SK-N-SH (cell line): Measurements from ENCODE around the gene PMEPA1. TPM values are rescaled to one million over a fixed set of nuclear protein-coding genes. Genes with fewer than 3 reads are reported as not detected.

Source experiments
- CTCF ChIA-PET: fragments of 300-600, 350-600 bp; formaldehyde crosslinking; extraction: SDS; loops from one replicate; lab custom pipeline; 2021; lab: Yijun Ruan, JAX
- POLR2A ChIA-PET: fragments of 350-600 bp; sonication (Branson Sonifier 250); formaldehyde crosslinking; extraction: SDS; loops from one replicate; lab custom pipeline; 2020; ENCODE audit warnings: antibody characterized with exemption, inconsistent platforms; lab: Yijun Ruan, JAX
- DNase-seq: peaks from one replicate; pipeline ENCODE4 v3.0.0; 2012
- H2AFZ ChIP-seq: fragments of 200-600 bp; sonication (generic); 2 replicates; pipeline ENCODE4 v1.8.1; 2016; ENCODE audit warnings: antibody characterized with exemption, mild to moderate bottlenecking, low read depth
- H3F3A ChIP-seq: fragments of 200-600 bp; sonication (generic); replicated peaks from 2 replicates; pipeline ENCODE3; 2016; ENCODE audit warnings: antibody characterized with exemption, mild to moderate bottlenecking; ENCODE audit not compliant: insufficient read depth
- H3K27ac ChIP-seq, 2 experiments: fragments of 200-500 bp in 1 of 2; fragments of 200-600 bp in 1 of 2; sonication (Bioruptor generic) in 1 of 2; sonication (generic), shearing (Covaris generic) in 1 of 2; 2 replicates each; pipeline versions ENCODE4 v1.5.1 to v1.6.1; 2014 to 2016; ENCODE audit warnings: low read depth in 2 of 2, inconsistent platforms in 1 of 2, low read length in 1 of 2, mild to moderate bottlenecking in 1 of 2, mixed read lengths in 1 of 2
- H3K27me3 ChIP-seq: fragments of 200-600 bp; sonication (generic), shearing (Covaris generic); 2 replicates; pipeline ENCODE4 v1.6.1; 2016; ENCODE audit warnings: mixed run types; ENCODE audit not compliant: insufficient read depth
- H3K36me3 ChIP-seq, 2 experiments: fragments of 200-500 bp in 1 of 2; fragments of 200-600 bp in 1 of 2; sonication (Bioruptor generic) in 1 of 2; sonication (generic) in 1 of 2; replicated peaks in 1 of 2; 2 replicates each; pipeline versions ENCODE3 to v1.5.1; 2014 to 2016; ENCODE audit warnings: low read length in 1 of 2, mild to moderate bottlenecking in 1 of 2; ENCODE audit not compliant: insufficient read depth in 2 of 2, control insufficient read depth in 1 of 2
- H3K4me1 ChIP-seq, 2 experiments: fragments of 200-500 bp in 1 of 2; fragments of 200-600 bp in 1 of 2; sonication (Bioruptor generic) in 1 of 2; sonication (generic), shearing (Covaris generic) in 1 of 2; 2 replicates each; pipeline versions ENCODE4 v1.5.1 to v1.6.1; 2014 to 2016; ENCODE audit warnings: low read depth in 1 of 2, low read length in 1 of 2, mixed run types in 1 of 2; ENCODE audit not compliant: insufficient read depth in 2 of 2, control insufficient read depth in 1 of 2
- H3K4me2 ChIP-seq: fragments of 200-600 bp; sonication (generic), shearing (Covaris generic); 2 replicates; pipeline ENCODE4 v1.6.1; 2017; ENCODE audit warnings: mixed run types
- H3K4me3 ChIP-seq, 2 experiments: fragments of 200-500 bp in 1 of 2; fragments of 200-600 bp in 1 of 2; sonication (Bioruptor generic) in 1 of 2; sonication (generic), shearing (Covaris generic) in 1 of 2; 2 replicates each; pipeline versions ENCODE4 v1.5.1 to v1.8.1; 2014 to 2016; ENCODE audit warnings: low read depth in 2 of 2, inconsistent platforms in 1 of 2, low read length in 1 of 2, mild to moderate bottlenecking in 1 of 2, mixed read lengths in 1 of 2, moderate library complexity in 1 of 2
- H3K79me2 ChIP-seq: fragments of 200-600 bp; sonication (generic); 2 replicates; pipeline ENCODE4 v1.8.1; 2017; ENCODE audit warnings: mild to moderate bottlenecking; ENCODE audit not compliant: insufficient read depth
- H3K9ac ChIP-seq: fragments of 200-600 bp; sonication (generic); 2 replicates; pipeline ENCODE4 v1.6.1; 2017; ENCODE audit warnings: mixed run types
- H3K9me2 ChIP-seq: fragments of 200-600 bp; sonication (generic); 2 replicates; pipeline ENCODE4 v1.6.1; 2017; ENCODE audit warnings: mixed run types
- H3K9me3 ChIP-seq: fragments of 200-600 bp; sonication (generic); 2 replicates; pipeline ENCODE4 v1.6.1; 2017; ENCODE audit warnings: mixed run types, mild to moderate bottlenecking, moderate library complexity
- H4K20me1 ChIP-seq: fragments of 200-600 bp; sonication (generic); 2 replicates; pipeline ENCODE4 v1.6.1; 2017; ENCODE audit warnings: mild to moderate bottlenecking, mixed run types; ENCODE audit not compliant: insufficient read depth
- ELF1 ChIP-seq: IDR thresholded peaks from 2 replicates; pipeline ENCODE4 v1.4.0; 2012
- EP300 ChIP-seq, 2 experiments: IDR thresholded peaks; 2 replicates each; pipeline versions ENCODE4 v1.4.0 to v1.6.1; 2012; ENCODE audit warnings: borderline replicate concordance in 1 of 2, low read depth in 1 of 2, low read length in 1 of 2
- EZH2phosphoT487 ChIP-seq: fragments of 200-600 bp; sonication (generic); IDR thresholded peaks from 2 replicates; pipeline ENCODE4 v1.6.1; 2017; ENCODE audit warnings: low read depth, mixed run types, mild to moderate bottlenecking, antibody characterized with exemption, moderate library complexity, borderline replicate concordance
- FOSL2 ChIP-seq: IDR thresholded peaks from 2 replicates; pipeline ENCODE4 v1.4.0; 2012; ENCODE audit warnings: low read depth, mild to moderate bottlenecking, moderate library complexity, borderline replicate concordance
- GATA2 ChIP-seq: sonication (generic); formaldehyde crosslinking; IDR thresholded peaks from 2 replicates; pipeline ENCODE4 v1.5.0; 2020; ENCODE audit warnings: mild to moderate bottlenecking, missing genetic modification reagents
- JUND ChIP-seq: IDR thresholded peaks from 2 replicates; pipeline ENCODE4 v1.4.0; 2012
- MAX ChIP-seq: IDR thresholded peaks from 2 replicates; pipeline ENCODE4 v1.4.0; 2012; ENCODE audit warnings: low read depth
- NFIC ChIP-seq: IDR thresholded peaks from 2 replicates; pipeline ENCODE4 v1.4.0; 2012; ENCODE audit warnings: borderline replicate concordance
- PBX3 ChIP-seq: IDR thresholded peaks from 2 replicates; pipeline ENCODE4; 2012
- POLR2AphosphoS5 ChIP-seq: IDR thresholded peaks from 2 replicates; pipeline ENCODE4 v1.6.1; 2012; ENCODE audit warnings: low read depth, low read length
- RXRA ChIP-seq: IDR thresholded peaks from 2 replicates; pipeline ENCODE4 v1.4.0; 2012; ENCODE audit warnings: low read depth, mild to moderate bottlenecking, borderline replicate concordance
- SIN3A ChIP-seq: IDR thresholded peaks from 2 replicates; pipeline ENCODE4 v1.6.1; 2012; ENCODE audit warnings: low read depth, mild to moderate bottlenecking, low read length, moderate library complexity, borderline replicate concordance
- TCF12 ChIP-seq: IDR thresholded peaks from 2 replicates; pipeline ENCODE4 v1.4.0; 2012
- TEAD4 ChIP-seq: IDR thresholded peaks from 2 replicates; pipeline ENCODE4 v1.4.0; 2012; ENCODE audit warnings: mild to moderate bottlenecking, borderline replicate concordance; ENCODE audit not compliant: insufficient read depth
- YY1 ChIP-seq: IDR thresholded peaks from 2 replicates; pipeline ENCODE4 v1.4.0; 2012; ENCODE audit warnings: low read depth, mild to moderate bottlenecking
- ZBTB33 ChIP-seq: IDR thresholded peaks from 2 replicates; pipeline ENCODE4 v1.4.0; 2012; ENCODE audit warnings: low read depth, borderline replicate concordance
- WGBS: methylation state at CpG from one replicate; pipeline ENCODE4 v1.1.6; 2017; ENCODE audit warnings: low lambda C conversion rate; 5-methylcytosine and 5-hydroxymethylcytosine counted together
- polyA plus RNA-seq, 3 experiments: library from polyadenylated mRNA; depleted of rRNA; stranded (reverse); fragments of >200 nt; gene quantifications; 2 replicates each; pipeline ENCODE4 v1.2.3, GENCODE V29; 2012

The PMEPA1 gene
- polyA plus RNA-seq, 1 of the 3 experiments (the other 2 are of a cell fraction): 7.1 TPM

DNA sequence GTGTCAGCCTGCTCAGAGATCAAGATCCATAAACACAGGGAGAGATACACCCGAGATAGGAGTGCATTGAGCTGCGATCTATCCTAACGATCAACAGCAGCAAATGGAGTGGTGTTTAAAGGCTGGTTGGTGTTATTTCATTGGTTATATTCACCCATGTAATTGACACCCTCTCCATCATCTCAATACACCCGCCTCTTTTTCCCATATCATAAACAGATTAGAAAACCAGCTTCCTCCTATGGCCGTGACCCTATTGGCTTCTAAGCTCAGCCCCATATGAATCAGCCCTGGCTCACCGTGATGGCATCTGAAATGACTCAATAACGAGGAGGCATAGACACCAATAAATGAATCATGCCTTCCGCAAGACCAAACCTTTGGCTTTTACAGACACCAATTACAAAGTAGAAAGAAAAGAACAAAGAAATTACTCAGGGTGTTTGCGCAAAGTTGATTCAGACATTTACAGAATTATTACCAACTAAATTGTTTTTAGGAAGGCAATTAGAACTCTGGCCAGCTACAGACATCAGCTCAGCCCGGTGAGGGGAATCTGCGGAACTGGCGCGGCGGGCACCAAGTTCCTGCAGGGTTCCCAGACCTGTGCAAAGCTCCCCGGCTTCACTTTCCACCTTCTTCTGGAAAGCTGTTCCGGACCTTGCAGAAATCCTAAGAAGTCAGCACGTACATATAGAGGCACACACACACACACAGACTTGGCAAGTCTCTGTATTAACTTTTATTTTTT, 11.5 kb downstream of the PMEPA1 start:
- no peaks in the 10 kb centered on the region for H3K9me3 ChIP-seq
- peak overlapping the region; percentile 81 for H3K4me2 ChIP-seq
- H3K4me1 ChIP-seq: peaks cover 28 to 87% of the 10 kb centered on the region in 2 experiments
- WGBS: 11% methylated on average over 17 of the region's 17 CpGs
- CTCF ChIA-PET: interaction anchor here (0.6 to 1.5 kb wide), 4 partner anchors 11 to 389 kb away, joined by 3 to 6 read pairs (median 3); no protein-coding TSS in a partner anchor
- peak overlapping the region; percentile 72 for H3K9ac ChIP-seq
- H3K4me3 ChIP-seq: peak overlapping the region; percentile 24 to 59; a peak in 3 of 4 replicates
- H3K27me3 ChIP-seq: no peaks in the 10 kb centered on the region
- TF ChIP-seq EZH2phosphoT487: no peak
- TF ChIP-seq FOSL2: peak; percentile 100
- TF ChIP-seq GATA2: no peak
- peak; percentile 77; the same call in 1 of the 2 replicates for TF ChIP-seq POLR2AphosphoS5
- peak in 1 of 2 experiments; percentile 79; a peak in 1 of 4 replicates for TF ChIP-seq EP300 (IDR thresholded peaks at IDR 0.05; ENCODE audit: borderline replicate concordance in 1 of 2, low read depth in 1 of 2, low read length in 1 of 2)
- peak; percentile 44; the same call in 1 of the 2 replicates for TF ChIP-seq MAX
- peak; percentile 82 for TF ChIP-seq TCF12
- peak; percentile 68; the same call in 1 of the 2 replicates for TF ChIP-seq NFIC
- TF ChIP-seq TEAD4: peak; percentile 64; the same call in 1 of the 2 replicates
- peak; percentile 99 for TF ChIP-seq JUND
- peak; percentile 77 for TF ChIP-seq RXRA
- TF ChIP-seq PBX3: peak; percentile 80; the same call in 1 of the 2 replicates
- TF ChIP-seq ZBTB33: 0 out of 2 replicates have a peak, but pooled peaks have one; percentile 54
- TF ChIP-seq YY1: no peak
- TF ChIP-seq SIN3A: no peak
- TF ChIP-seq ELF1: peak; percentile 9; the same call in 1 of the 2 replicates
- H3F3A ChIP-seq: peaks cover 32% of the 10 kb centered on the region
- POLR2A ChIA-PET: no interaction called here
- peak overlapping the region; percentile 48 to 98 for H3K27ac ChIP-seq
- H3K79me2 ChIP-seq: peaks cover 91% of the 10 kb centered on the region
- peak overlapping the region; percentile 31; the same call in 1 of the 2 replicates for H2AFZ ChIP-seq
- peak; percentile 57 for DNase-seq
- no peaks in the 10 kb centered on the region for H3K9me2 ChIP-seq
- H3K36me3 ChIP-seq: peaks cover 0 to 4% of the 10 kb centered on the region in 2 experiments
- peaks cover 42% of the 10 kb centered on the region for H4K20me1 ChIP-seq
